ENCODE results near the gene ADGRL3. TPM values are rescaled to one million over a fixed set of nuclear protein-coding genes. Genes with fewer than 3 reads are reported as not detected.

The ADGRL3 gene
- total RNA-seq, 1 donor: under 0.01 TPM

GRCh38 chr4:61531188-61531587, 331.1 kb downstream of the ADGRL3 start:
- no peak for DNase-seq (ENCODE audit: low read depth)
- no peak for TF ChIP-seq CTCF (IDR thresholded peaks at IDR 0.05; ENCODE audit: insufficient read depth, low read length)
- no peak overlapping the region for H3K4me3 ChIP-seq (ENCODE audit: low read depth, low read length)

GRCh38 chr4:61532336-61533000, 332.3 kb downstream of the ADGRL3 start:
- no peak for TF ChIP-seq CTCF (IDR thresholded peaks at IDR 0.05; ENCODE audit: insufficient read depth, low read length)
- no peak overlapping the region for H3K4me3 ChIP-seq (ENCODE audit: low read depth, low read length)
- DNase-seq (ENCODE audit: low read depth): peak; percentile 7

- DNase-seq (ENCODE audit: low read depth): no peak
- H3K4me3 ChIP-seq (ENCODE audit: low read depth, low read length): no peak overlapping the region
- TF ChIP-seq CTCF (IDR thresholded peaks at IDR 0.05; ENCODE audit: insufficient read depth, low read length): no peak
Observed at GRCh38 chr4:61533140-61533539, 333.0 kb downstream of the ADGRL3 start.

GRCh38 chr4:61540944-61541343, 340.8 kb downstream of the ADGRL3 start:
- TF ChIP-seq CTCF (IDR thresholded peaks at IDR 0.05; ENCODE audit: insufficient read depth, low read length): no peak
- DNase-seq (ENCODE audit: low read depth): no peak

GRCh38 chr4:61541459-61541858, 341.3 kb downstream of the ADGRL3 start:
- no peak overlapping the region for H3K4me3 ChIP-seq (ENCODE audit: low read depth, low read length)
- TF ChIP-seq CTCF (IDR thresholded peaks at IDR 0.05; ENCODE audit: insufficient read depth, low read length): no peak
- DNase-seq (ENCODE audit: low read depth): no peak

More at GRCh38 chr4:61540944-61541343, 340.8 kb downstream of the ADGRL3 start:
- H3K4me3 ChIP-seq (ENCODE audit: low read depth, low read length): no peak overlapping the region

GRCh38 chr4:61543976-61544375, 343.9 kb downstream of the ADGRL3 start:
- no peak for TF ChIP-seq CTCF (IDR thresholded peaks at IDR 0.05; ENCODE audit: insufficient read depth, low read length)
- H3K4me3 ChIP-seq (ENCODE audit: low read depth, low read length): no peak overlapping the region
- no peak for DNase-seq (ENCODE audit: low read depth)
